PFSK-1 (cell line): ENCODE measurements around the gene PIK3R6.

Experiments used
- POLR2AphosphoS5 ChIP-seq: IDR thresholded peaks from 2 replicates; pipeline ENCODE4 v1.6.1; 2012; ENCODE audit warnings: low read depth, mild to moderate bottlenecking, control low read depth, low read length, moderate library complexity
- TAF1 ChIP-seq: IDR thresholded peaks from 2 replicates; pipeline ENCODE4 v1.6.1; 2012; ENCODE audit warnings: low read length, control low read depth, borderline replicate concordance; ENCODE audit not compliant: insufficient read depth

GRCh38 chr17:8791248-8791909 lies 76.1 kb downstream of the PIK3R6 start:
- TF ChIP-seq POLR2AphosphoS5, result no peak
- TF ChIP-seq TAF1, result no peak
